ENCODE data around the gene ICA1.

Gene ICA1

GRCh38 chr7:8125680-8126444 lies 136.1 kb downstream of the ICA1 start:
- TF ChIP-seq, protein P1, sequence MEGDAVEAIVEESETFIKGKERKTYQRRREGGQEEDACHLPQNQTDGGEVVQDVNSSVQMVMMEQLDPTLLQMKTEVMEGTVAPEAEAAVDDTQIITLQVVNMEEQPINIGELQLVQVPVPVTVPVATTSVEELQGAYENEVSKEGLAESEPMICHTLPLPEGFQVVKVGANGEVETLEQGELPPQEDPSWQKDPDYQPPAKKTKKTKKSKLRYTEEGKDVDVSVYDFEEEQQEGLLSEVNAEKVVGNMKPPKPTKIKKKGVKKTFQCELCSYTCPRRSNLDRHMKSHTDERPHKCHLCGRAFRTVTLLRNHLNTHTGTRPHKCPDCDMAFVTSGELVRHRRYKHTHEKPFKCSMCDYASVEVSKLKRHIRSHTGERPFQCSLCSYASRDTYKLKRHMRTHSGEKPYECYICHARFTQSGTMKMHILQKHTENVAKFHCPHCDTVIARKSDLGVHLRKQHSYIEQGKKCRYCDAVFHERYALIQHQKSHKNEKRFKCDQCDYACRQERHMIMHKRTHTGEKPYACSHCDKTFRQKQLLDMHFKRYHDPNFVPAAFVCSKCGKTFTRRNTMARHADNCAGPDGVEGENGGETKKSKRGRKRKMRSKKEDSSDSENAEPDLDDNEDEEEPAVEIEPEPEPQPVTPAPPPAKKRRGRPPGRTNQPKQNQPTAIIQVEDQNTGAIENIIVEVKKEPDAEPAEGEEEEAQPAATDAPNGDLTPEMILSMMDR (IDR thresholded peaks at IDR 0.05; ENCODE audit: control insufficient read depth, insufficient read depth, low read depth, low read length, missing control alignments), result no peak
- H3K4me3 ChIP-seq (ENCODE audit: control insufficient read depth, low read depth, low read length), result no peak overlapping the region
- no peak for DNase-seq (ENCODE audit: low read depth)

DNA sequence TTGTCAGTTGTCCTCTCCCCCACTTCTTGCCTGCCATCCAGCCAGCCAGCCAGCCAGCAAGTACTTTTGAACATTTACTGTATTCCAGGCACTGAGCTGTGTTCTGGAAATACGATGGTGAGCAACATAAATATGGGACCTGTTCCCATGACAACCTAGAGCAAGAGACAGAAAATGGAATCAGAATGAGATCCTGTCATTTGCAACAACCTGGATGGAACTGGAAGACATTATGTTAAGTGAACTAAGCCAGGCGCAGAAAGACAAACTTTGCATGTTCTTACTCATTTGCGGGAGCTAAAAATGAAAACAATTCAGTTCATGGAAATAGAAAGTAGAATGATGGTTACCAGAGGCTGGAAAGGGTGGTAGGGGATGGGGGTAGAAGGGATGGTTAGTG lies 140.7 kb downstream of the ICA1 start:
- DNase-seq (ENCODE audit: low read depth), result no peak
- TF ChIP-seq, protein P1 (IDR thresholded peaks at IDR 0.05; ENCODE audit: control insufficient read depth, insufficient read depth, low read depth, low read length, missing control alignments), result no peak

GRCh38 chr7:8120390-8121058 lies 141.4 kb downstream of the ICA1 start:
- TF ChIP-seq, protein P1 (IDR thresholded peaks at IDR 0.05; ENCODE audit: control insufficient read depth, insufficient read depth, low read depth, low read length, missing control alignments), result no peak
- no peak overlapping the region for H3K4me3 ChIP-seq (ENCODE audit: control insufficient read depth, low read depth, low read length)
- DNase-seq (ENCODE audit: low read depth), result no peak

More for the DNA sequence above, 140.7 kb downstream of the ICA1 start:
- no peak overlapping the region for H3K4me3 ChIP-seq (ENCODE audit: control insufficient read depth, low read depth, low read length)

DNA sequence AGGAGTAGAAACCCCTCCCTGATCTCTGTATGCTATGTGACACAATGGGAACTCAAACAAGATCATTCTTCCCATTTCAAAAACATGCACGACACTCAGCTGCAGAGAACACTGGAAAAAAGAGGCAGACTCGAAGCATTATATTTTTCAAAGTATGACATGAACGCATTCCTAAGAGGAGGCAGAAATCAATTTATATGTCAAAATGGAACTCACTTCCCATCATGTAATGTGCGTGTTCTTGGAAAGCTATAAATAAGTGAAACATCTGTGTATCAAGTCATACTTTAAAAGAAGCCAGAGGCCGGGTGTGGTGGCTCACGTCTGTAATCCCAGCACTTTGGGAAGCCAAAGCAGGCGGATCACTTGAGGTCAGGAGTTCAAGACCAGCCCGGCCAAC lies 142.7 kb downstream of the ICA1 start:
- TF ChIP-seq, protein P1 (IDR thresholded peaks at IDR 0.05; ENCODE audit: control insufficient read depth, insufficient read depth, low read depth, low read length, missing control alignments), result no peak
- no peak for DNase-seq (ENCODE audit: low read depth)
- no peak overlapping the region for H3K4me3 ChIP-seq (ENCODE audit: control insufficient read depth, low read depth, low read length)

DNA sequence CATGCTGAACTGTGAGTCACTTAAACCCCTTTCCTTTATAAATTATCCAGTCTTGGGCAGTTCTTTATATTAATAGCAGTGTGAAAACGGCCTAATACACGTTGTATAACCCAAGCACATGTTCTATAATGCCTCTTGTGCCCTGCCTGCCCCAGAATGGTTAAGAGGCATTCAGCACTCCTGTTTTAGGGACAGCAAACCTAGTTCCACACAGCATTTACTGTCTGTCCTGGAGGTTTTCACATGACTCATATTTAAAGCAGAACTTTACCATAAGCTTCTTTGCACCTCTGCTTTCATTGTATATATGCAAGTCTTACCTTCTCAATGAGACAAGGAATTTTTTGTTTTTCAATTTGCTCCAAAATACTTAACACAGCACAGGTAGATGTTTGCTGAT lies 144.8 kb downstream of the ICA1 start:
- H3K4me3 ChIP-seq (ENCODE audit: control insufficient read depth, low read depth, low read length), result no peak overlapping the region
- no peak for DNase-seq (ENCODE audit: low read depth)
- TF ChIP-seq, protein P1 (IDR thresholded peaks at IDR 0.05; ENCODE audit: control insufficient read depth, insufficient read depth, low read depth, low read length, missing control alignments), result no peak

- TF ChIP-seq, protein P1 (IDR thresholded peaks at IDR 0.05; ENCODE audit: control insufficient read depth, insufficient read depth, low read depth, low read length, missing control alignments), result no peak
- H3K4me3 ChIP-seq (ENCODE audit: control insufficient read depth, low read depth, low read length), result no peak overlapping the region
- DNase-seq (ENCODE audit: low read depth), result no peak
Measured at GRCh38 chr7:8115547-8116402, 146.2 kb downstream of the ICA1 start.

All from AG09309 (cell line).